ENCODE data around the gene CCDC88A. TPM values are rescaled to one million over a fixed set of nuclear protein-coding genes. Genes with fewer than 3 reads are reported as not detected.
"Not testable (repeated sequence)": the region's sequence is repeated elsewhere in the genome, so short reads cannot be mapped to it uniquely, and the experiment has no call there.

The CCDC88A gene
- total RNA-seq, 6 experiments from 2014 or later = 39.7 to 62.5 (median 45.7) TPM

DNA sequence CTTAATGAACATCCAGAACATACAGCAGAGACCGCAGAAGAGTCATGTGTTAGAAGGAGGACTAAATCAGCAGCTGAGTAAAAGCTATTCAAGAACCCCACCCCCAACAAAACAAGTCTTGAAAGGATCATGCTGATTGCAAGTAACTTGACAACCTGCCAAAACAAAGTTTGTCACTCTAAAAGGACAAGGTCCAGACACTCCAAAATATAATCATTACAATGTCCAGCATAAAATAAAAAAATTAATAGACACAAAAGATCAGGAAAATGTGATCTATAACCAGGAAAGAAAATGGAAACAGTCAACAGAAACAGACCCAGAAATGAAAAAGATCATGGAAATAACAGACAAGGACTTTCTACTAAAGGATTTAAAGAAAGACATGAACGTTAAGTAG, 28.5 kb downstream of the CCDC88A start:
- no peaks in the 10 kb centered on the region for H3K4me1 Mint-ChIP-seq (ENCODE audit: low read depth)
- no peak overlapping the region for H3K4me3 Mint-ChIP-seq
- H3K27ac Mint-ChIP-seq = no peak overlapping the region
- no peak for DNase-seq
- peaks cover 5% of the 10 kb centered on the region; the same call in 1 of the 2 replicates for H3K9me3 Mint-ChIP-seq
- peaks cover 28% of the 10 kb centered on the region for H3K36me3 Mint-ChIP-seq (ENCODE audit: low read depth)
- no peaks in the 10 kb centered on the region for H3K27me3 Mint-ChIP-seq (ENCODE audit: insufficient read depth)
- TF ChIP-seq, protein P1, sequence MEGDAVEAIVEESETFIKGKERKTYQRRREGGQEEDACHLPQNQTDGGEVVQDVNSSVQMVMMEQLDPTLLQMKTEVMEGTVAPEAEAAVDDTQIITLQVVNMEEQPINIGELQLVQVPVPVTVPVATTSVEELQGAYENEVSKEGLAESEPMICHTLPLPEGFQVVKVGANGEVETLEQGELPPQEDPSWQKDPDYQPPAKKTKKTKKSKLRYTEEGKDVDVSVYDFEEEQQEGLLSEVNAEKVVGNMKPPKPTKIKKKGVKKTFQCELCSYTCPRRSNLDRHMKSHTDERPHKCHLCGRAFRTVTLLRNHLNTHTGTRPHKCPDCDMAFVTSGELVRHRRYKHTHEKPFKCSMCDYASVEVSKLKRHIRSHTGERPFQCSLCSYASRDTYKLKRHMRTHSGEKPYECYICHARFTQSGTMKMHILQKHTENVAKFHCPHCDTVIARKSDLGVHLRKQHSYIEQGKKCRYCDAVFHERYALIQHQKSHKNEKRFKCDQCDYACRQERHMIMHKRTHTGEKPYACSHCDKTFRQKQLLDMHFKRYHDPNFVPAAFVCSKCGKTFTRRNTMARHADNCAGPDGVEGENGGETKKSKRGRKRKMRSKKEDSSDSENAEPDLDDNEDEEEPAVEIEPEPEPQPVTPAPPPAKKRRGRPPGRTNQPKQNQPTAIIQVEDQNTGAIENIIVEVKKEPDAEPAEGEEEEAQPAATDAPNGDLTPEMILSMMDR (IDR thresholded peaks at IDR 0.05) = no peak

DNA sequence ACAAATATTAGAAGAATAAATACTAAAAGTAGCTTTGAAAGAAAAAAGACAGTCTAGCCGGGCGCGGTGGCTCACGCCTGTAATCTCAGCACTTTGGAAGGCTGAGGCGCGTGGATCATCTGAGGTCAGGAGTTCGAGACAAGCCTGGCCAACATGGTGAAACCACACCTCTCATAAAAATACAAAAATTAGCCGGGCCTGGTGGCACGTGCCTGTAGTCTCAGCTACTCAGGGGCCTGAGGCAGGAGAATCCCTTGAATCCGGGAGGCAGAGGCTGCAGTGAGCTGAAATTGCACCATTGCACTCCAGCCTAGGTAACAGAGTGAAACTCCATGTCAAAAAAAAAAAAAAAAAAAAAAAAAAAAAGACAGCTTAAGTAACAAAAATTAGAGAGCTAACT, 34.1 kb downstream of the CCDC88A start:
- not testable (repeated sequence) for DNase-seq; H3K27ac Mint-ChIP-seq; H3K4me3 Mint-ChIP-seq; H3K27me3 Mint-ChIP-seq (ENCODE audit: insufficient read depth); H3K4me1 Mint-ChIP-seq (ENCODE audit: low read depth); H3K9me3 Mint-ChIP-seq
- peaks cover 11% of the 10 kb centered on the region; the same call in 1 of the 2 replicates for H3K36me3 Mint-ChIP-seq (ENCODE audit: low read depth)

DNA sequence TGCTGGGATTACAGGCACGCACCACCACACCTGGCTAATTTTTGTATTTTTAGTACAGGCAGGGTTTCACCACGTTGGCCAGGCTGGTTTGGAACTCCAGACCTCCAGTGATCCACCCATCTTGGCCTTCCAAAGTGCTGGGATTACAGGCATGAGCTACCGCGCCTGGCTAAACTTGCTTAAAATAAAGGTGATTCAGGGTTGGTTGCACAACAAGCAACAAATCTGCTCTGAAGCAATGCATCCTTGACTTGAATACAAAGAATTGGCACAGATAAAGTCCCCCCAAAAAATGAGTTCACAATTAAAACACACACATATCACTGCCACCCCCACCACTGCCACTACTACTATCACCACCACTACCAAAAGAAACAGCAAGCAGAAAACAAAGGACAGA, 34.9 kb downstream of the CCDC88A start:
- no peak overlapping the region for H3K27ac Mint-ChIP-seq
- peaks cover 7% of the 10 kb centered on the region; the same call in 1 of the 2 replicates for H3K36me3 Mint-ChIP-seq (ENCODE audit: low read depth)
- DNase-seq = no peak
- H3K27me3 Mint-ChIP-seq (ENCODE audit: insufficient read depth) = no peaks in the 10 kb centered on the region
- no peaks in the 10 kb centered on the region for H3K9me3 Mint-ChIP-seq
- H3K4me3 Mint-ChIP-seq = no peak overlapping the region
- no peaks in the 10 kb centered on the region for H3K4me1 Mint-ChIP-seq (ENCODE audit: low read depth)
- TF ChIP-seq, protein P1 (IDR thresholded peaks at IDR 0.05) = no peak

DNA sequence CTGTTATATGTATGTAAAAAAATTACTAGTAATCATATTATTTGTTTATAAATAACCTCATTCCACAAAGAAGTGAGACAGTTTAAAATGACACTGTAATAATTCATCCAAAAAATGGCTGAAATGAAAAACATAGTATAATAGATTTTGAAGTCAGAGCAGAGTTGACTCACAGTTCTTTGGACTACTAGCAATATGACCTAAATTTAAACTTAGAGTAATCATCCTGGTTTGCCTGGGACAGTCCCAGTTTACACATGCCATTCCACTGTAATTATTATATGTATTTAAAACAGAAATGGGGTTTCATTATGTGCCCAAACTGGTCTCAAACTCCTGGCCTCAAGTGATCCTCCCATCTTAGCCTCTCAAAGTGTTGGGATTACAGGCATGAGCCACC, 48.3 kb downstream of the CCDC88A start:
- Mint-ChIP-seq H3K36me3 (ENCODE audit: low read depth) (peaks cover 20% of the 10 kb centered on the region), H3K27me3 (ENCODE audit: insufficient read depth) (no peaks in the 10 kb centered on the region), H3K4me3 (no peak overlapping the region), H3K27ac (no peak overlapping the region), H3K9me3 (no peaks in the 10 kb centered on the region), H3K4me1 (ENCODE audit: low read depth) (peaks cover 5% of the 10 kb centered on the region; the same call in 1 of the 2 replicates)
- DNase-seq = peak; percentile 1
- TF ChIP-seq, protein P1 (IDR thresholded peaks at IDR 0.05) = no peak

DNA sequence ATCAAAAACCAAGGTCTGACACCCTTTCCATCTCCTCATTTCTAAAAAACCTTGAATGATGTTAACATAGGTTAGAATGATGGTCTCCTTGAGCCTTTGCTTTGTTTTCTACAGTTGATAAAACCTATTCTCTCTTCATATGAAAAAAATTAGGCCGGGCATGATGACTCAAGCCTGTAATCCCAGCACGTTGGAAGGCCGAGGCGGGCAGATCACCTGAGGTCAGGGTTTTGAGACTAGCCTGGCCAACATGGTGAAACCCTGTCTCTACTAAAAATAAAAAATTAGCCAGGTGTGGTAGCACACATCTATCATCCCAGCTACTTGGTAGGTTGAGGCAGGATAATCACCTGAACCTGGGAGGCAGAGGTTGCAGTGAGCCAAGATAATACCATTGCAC, 49.4 kb downstream of the CCDC88A start:
- Mint-ChIP-seq H3K27ac (no peak overlapping the region), H3K9me3 (no peaks in the 10 kb centered on the region), H3K36me3 (ENCODE audit: low read depth) (peaks cover 20% of the 10 kb centered on the region), H3K4me3 (no peak overlapping the region), H3K4me1 (ENCODE audit: low read depth) (peaks cover 10% of the 10 kb centered on the region), H3K27me3 (ENCODE audit: insufficient read depth) (no peaks in the 10 kb centered on the region)
- DNase-seq = no peak
- TF ChIP-seq, protein P1 (IDR thresholded peaks at IDR 0.05) = no peak

DNA sequence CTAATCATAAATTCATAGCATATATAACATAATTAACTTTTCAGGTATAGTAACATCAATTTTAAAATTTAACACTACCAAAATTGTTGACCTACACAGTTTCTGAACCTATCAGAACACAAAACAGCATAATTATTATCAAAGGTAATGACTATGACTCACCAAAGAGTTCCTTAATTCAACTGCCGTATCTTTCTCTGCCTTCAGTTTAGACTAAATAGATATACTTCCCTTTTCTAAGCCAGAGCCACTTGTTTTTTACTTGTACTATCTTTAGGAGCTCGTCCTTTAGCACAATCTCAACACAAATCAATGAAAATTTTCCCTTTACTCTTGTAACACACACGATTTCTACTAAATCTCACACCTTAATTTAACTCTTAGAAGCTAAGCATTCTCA, 54.4 kb downstream of the CCDC88A start:
- Mint-ChIP-seq H3K4me3 (no peak overlapping the region), H3K27me3 (ENCODE audit: insufficient read depth) (no peaks in the 10 kb centered on the region), H3K9me3 (no peaks in the 10 kb centered on the region), H3K4me1 (ENCODE audit: low read depth) (peaks cover 16% of the 10 kb centered on the region), H3K36me3 (ENCODE audit: low read depth) (peaks cover 15% of the 10 kb centered on the region), H3K27ac (no peak overlapping the region)
- DNase-seq = no peak
- TF ChIP-seq, protein P1 (IDR thresholded peaks at IDR 0.05) = no peak

Data from HFFc6 (cell line).